GM18498 (cell line): Measurements from ENCODE around the gene MAP3K1.
A peak's percentile ranks its signal among the peaks of the same experiment; 100 is the strongest.
"Not testable (repeated sequence)": the region's sequence is repeated elsewhere in the genome, so short reads cannot be mapped to it uniquely, and the experiment has no call there.

Source experiments
- ATAC-seq: cut with Tn5 transposase; IDR thresholded peaks from one replicate; pipeline ENCODE4 v1.9.1; 2021; ENCODE audit warnings: mild to moderate bottlenecking, moderate library complexity; ENCODE audit not compliant: unreplicated experiment

MAP3K1 gene

GRCh38 chr5:56815658-56816545 is 553 bp downstream of the MAP3K1 start:
- ATAC-seq = peak; percentile 36

GRCh38 chr5:56816546-56817081 is 1.3 kb downstream of the MAP3K1 start:
- peak; percentile 42 for ATAC-seq

- no peak for ATAC-seq
Observed at GRCh38 chr5:56817263-56818014, 2.1 kb downstream of the MAP3K1 start.

- ATAC-seq = no peak
Observed at GRCh38 chr5:56818450-56819037, 3.2 kb downstream of the MAP3K1 start.

GRCh38 chr5:56819060-56819881 is 3.9 kb downstream of the MAP3K1 start:
- no peak for ATAC-seq

- not testable (repeated sequence) for ATAC-seq
Observed at GRCh38 chr5:56821868-56822267, 6.5 kb downstream of the MAP3K1 start.

GRCh38 chr5:56822981-56823380 is 7.6 kb downstream of the MAP3K1 start:
- no peak for ATAC-seq

DNA sequence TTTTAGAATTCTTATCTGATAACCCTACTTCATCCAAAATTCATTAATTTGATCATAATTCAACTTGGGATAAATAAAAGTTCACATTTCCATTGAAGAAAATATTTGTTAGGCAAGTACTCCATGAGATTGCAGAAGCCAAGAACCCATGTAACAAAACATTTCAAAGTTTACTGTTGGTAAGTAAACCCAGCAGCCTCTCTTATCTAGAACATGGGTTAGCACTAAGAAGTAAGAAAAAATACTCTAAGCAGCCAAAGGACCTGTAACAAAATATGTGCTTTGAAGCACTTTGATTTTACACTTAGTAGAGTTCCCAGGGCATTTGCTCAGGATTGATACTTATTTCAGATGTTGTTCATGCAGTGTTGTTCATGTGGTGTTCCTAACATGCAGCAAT is 8.7 kb downstream of the MAP3K1 start:
- ATAC-seq = no peak

DNA sequence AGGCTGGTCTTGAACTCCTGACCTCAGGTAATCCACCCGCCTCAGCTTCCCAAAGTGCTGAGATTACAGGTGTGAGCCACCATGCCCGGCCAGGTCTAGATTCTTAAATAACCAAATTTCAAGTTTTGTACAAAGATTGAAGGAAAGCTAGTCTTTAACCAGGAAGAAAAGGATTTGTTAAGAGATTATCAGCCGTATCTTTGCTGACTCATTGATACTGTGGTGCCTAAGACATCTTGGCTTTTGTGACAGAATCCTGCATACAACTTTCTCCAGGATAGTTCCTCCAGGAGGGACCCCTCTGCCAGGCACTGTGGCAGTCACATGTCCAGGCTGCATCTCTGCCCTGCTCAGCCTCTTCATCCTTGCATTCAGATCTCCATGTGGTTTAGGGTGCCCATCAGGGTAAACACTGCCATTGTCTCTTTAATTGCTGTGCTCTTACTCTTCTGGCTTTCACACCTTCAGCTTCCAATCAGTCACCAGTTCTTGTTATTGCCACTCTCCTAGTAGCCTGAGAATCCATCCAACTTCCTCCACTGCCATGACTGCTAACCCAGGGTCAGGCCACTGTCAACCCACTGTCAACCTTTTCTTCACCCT is 10.0 kb downstream of the MAP3K1 start:
- no peak for ATAC-seq

DNA sequence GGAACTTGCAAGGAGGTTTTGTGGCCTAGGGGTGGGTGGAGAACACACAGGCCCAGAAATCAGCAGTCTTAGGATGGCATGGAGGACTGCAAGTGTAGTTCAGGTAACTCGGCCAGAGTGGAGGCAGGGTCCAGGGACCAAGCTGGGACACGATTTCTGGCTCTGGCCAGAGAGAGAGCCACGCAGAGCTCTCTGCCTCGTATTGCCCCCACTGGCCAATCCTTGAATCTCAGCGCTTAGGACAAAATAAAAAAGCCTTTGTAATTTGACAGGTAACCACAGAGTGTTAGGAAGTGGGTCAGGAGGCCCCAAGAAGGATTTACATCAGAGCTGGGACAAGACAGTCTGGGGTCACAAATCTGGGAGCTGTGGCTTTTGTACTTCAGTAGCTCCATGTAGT is 11.7 kb downstream of the MAP3K1 start:
- ATAC-seq = no peak

- ATAC-seq = no peak
Observed at GRCh38 chr5:56827924-56828323, 12.6 kb downstream of the MAP3K1 start.

- ATAC-seq = no peak
Observed at GRCh38 chr5:56829137-56829908, 14.0 kb downstream of the MAP3K1 start.

- no peak for ATAC-seq
Observed at GRCh38 chr5:56831773-56832172, 16.4 kb downstream of the MAP3K1 start.

GRCh38 chr5:56833325-56833724 is 18.0 kb downstream of the MAP3K1 start:
- ATAC-seq = no peak

- no peak for ATAC-seq
Observed at GRCh38 chr5:56837381-56837780, 22.0 kb downstream of the MAP3K1 start.

DNA sequence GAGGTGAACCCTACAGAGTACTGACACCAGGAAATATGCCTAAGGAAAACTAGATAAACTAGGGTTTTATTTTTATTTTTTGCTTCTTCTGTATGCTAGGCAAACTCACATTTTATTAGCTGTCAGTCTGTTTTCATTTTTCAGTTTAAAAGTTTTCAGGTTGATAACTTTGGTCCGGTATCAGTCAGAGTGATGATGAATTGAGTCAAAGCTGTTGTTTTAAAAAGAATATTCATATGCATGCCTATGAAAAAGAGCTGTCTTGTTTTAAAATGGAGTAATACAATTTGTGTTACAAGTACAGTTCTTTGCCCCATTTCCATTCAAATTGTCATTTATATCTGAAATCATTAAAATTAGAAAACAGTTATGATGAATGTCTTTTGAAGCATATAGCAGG is 22.6 kb downstream of the MAP3K1 start:
- ATAC-seq = no peak

DNA sequence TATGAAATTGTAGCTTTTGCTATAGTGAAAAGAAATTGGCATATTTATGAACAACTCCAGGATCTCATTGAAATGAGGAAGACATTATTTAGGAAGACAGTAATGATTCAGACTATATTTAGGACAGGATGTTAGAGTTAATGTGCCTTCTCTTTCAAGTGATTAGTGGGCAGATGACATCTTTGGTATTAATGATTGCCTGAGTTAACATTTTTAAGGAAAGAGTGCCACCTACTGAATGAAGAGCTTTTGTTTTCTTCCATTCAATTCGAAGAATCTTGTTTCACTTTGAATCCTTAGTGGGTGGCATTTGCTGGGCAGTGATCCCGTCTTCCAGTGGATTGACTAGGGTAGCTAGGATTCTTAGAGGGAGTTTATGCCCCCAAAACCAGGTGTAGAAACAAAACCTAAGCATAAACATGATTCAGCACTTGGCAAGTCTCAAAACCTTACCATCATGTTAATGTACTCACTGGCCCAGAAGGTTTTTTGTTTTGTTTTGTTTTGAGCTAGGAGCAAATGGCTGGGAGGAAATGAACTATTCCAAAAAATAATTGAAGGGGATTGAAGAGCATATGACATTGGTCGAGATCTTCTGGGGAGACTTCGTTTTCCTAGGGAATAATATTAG is 23.2 kb downstream of the MAP3K1 start:
- ATAC-seq = peak; percentile 63

- no peak for ATAC-seq
Observed at GRCh38 chr5:56839062-56839461, 23.7 kb downstream of the MAP3K1 start.

- no peak for ATAC-seq
Observed at GRCh38 chr5:56840597-56840996, 25.2 kb downstream of the MAP3K1 start.
